HEK293T (cell line): ENCODE results near the gene COX6A2.

Experiments used
- ARNT ChIP-seq: fragments of 450-650 bp; IDR thresholded peaks from 2 replicates; pipeline ENCODE4 v1.6.1; 2017; ENCODE audit warnings: mild to moderate bottlenecking
- BHLHE40 ChIP-seq: fragments of 450-650 bp; IDR thresholded peaks from 2 replicates; pipeline ENCODE4 v1.6.1; 2016; ENCODE audit warnings: mild to moderate bottlenecking, moderate library complexity, borderline replicate concordance
- FOXK2 ChIP-seq: fragments of 450-650 bp; IDR thresholded peaks from 2 replicates; pipeline ENCODE4 v1.6.1; 2016; ENCODE audit warnings: mild to moderate bottlenecking
- FOXM1 ChIP-seq: fragments of 450-650 bp; IDR thresholded peaks from 2 replicates; pipeline ENCODE4 v1.6.1; 2017; ENCODE audit warnings: mild to moderate bottlenecking, borderline replicate concordance
- HDGF ChIP-seq: fragments of 450-650 bp; IDR thresholded peaks from 2 replicates; pipeline ENCODE4 v1.6.1; 2017; ENCODE audit warnings: antibody characterized with exemption, borderline replicate concordance
- L3MBTL2 ChIP-seq: fragments of 450-650 bp; conservative IDR thresholded peaks from 2 replicates; pipeline ENCODE4 v1.6.1; 2016; ENCODE audit warnings: mild to moderate bottlenecking
- PKNOX1 ChIP-seq: fragments of 450-650 bp; IDR thresholded peaks from 2 replicates; pipeline ENCODE4 v1.6.1; 2016
- SP1 ChIP-seq: fragments of 450-650 bp; IDR thresholded peaks from 2 replicates; pipeline ENCODE4 v1.6.1; 2017
- SUZ12 ChIP-seq: fragments of 450-650 bp; IDR thresholded peaks from 2 replicates; pipeline ENCODE4 v1.6.1; 2016; ENCODE audit warnings: mild to moderate bottlenecking
- TARDBP ChIP-seq: fragments of 450-650 bp; IDR thresholded peaks from 2 replicates; pipeline ENCODE4 v1.6.1; 2016

GRCh38 chr16:31474173-31474714 lies 46.1 kb upstream of the COX6A2 start:
- no peak for TF ChIP-seq SP1
- TF ChIP-seq PKNOX1 = no peak
- no peak for TF ChIP-seq FOXK2
- TF ChIP-seq HDGF = no peak
- no peak for TF ChIP-seq ARNT
- no peak for TF ChIP-seq TARDBP
- TF ChIP-seq BHLHE40 = no peak
- no peak for TF ChIP-seq FOXM1
- no peak for TF ChIP-seq L3MBTL2
- no peak for TF ChIP-seq SUZ12
